Activated CD4-positive, alpha-beta T cell treated with anti-CD3 and anti-CD28 coated beads for 1 hour (primary cell): ENCODE data around the gene KRTAP12-4.
"Not testable (repeated sequence)": the region's sequence is repeated elsewhere in the genome, so short reads cannot be mapped to it uniquely, and the experiment has no call there.

ENCODE experiments used
- DNase-seq: peaks from one replicate; pipeline ENCODE4 v3.0.0-alpha.2; 2020

KRTAP12-4 gene

GRCh38 chr21:44654576-44655175, at the start of gene KRTAP12-4:
TSS of gene KRTAP12-4 (minus strand) at chr21:44654659. CDS start at chr21:44654614, 45 bp downstream.
- DNase-seq: no peak

GRCh38 chr21:44703731-44704635, 49.5 kb upstream of the KRTAP12-4 start:
- DNase-seq: no peak

GRCh38 chr21:44702973-44703730, 48.7 kb upstream of the KRTAP12-4 start:
- DNase-seq: no peak

GRCh38 chr21:44702111-44702972, 47.9 kb upstream of the KRTAP12-4 start:
- no peak for DNase-seq

GRCh38 chr21:44701541-44701940, 47.1 kb upstream of the KRTAP12-4 start:
- DNase-seq: no peak

- DNase-seq: no peak
Observed at GRCh38 chr21:44701023-44701400, 46.6 kb upstream of the KRTAP12-4 start.

- DNase-seq: no peak
Observed at GRCh38 chr21:44700101-44701022, 45.9 kb upstream of the KRTAP12-4 start.

GRCh38 chr21:44699502-44700001, 45.1 kb upstream of the KRTAP12-4 start:
- no peak for DNase-seq

- DNase-seq: no peak
Observed at GRCh38 chr21:44697811-44698734, 43.6 kb upstream of the KRTAP12-4 start.

- DNase-seq: not testable (repeated sequence)
Observed at GRCh38 chr21:44697172-44697810, 42.8 kb upstream of the KRTAP12-4 start, which contains the start of gene KRTAP10-12. TSS of gene KRTAP10-12 (plus strand) at chr21:44697172. CDS start at chr21:44697202, 30 bp downstream.

GRCh38 chr21:44696572-44696971, 42.1 kb upstream of the KRTAP12-4 start:
- no peak for DNase-seq

- no peak for DNase-seq
Observed at GRCh38 chr21:44695641-44696040, 41.2 kb upstream of the KRTAP12-4 start.

GRCh38 chr21:44695184-44695583, 40.7 kb upstream of the KRTAP12-4 start:
- no peak for DNase-seq

- DNase-seq: no peak
Observed at GRCh38 chr21:44694776-44695175, 40.3 kb upstream of the KRTAP12-4 start.

GRCh38 chr21:44692798-44693512, 38.5 kb upstream of the KRTAP12-4 start:
- no peak for DNase-seq

- DNase-seq: no peak
Observed at GRCh38 chr21:44691686-44692085, 37.2 kb upstream of the KRTAP12-4 start.

GRCh38 chr21:44689740-44690139, 35.3 kb upstream of the KRTAP12-4 start:
- DNase-seq: not testable (repeated sequence)

- DNase-seq: no peak
Observed at GRCh38 chr21:44687671-44688070, 33.2 kb upstream of the KRTAP12-4 start.
